ENCODE results near the gene SLC27A5.

- TF ChIP-seq CTCF (IDR thresholded peaks at IDR 0.05 in 8 of 11, conservative IDR thresholded peaks at IDR 0.05 in 3 of 11) (no peak), POLR2A (IDR thresholded peaks at IDR 0.05) (no peak), POLR2AphosphoS5 (IDR thresholded peaks at IDR 0.05) (no peak)
Observed at GRCh38 chr19:58455306-58455705, 56.5 kb downstream of the SLC27A5 start.
